PC-9 (cell line): ENCODE measurements around the gene STUM.

ENCODE experiments used
- CTCF ChIP-seq: fragments of 200-600 bp; sonication (generic); conservative IDR thresholded peaks from 2 replicates; pipeline ENCODE4 v1.6.1; 2017; ENCODE audit warnings: mixed run types, antibody characterized with exemption, mild to moderate bottlenecking, moderate library complexity
- EZH2 ChIP-seq: fragments of 200-600 bp; sonication (generic); IDR thresholded peaks from 2 replicates; pipeline ENCODE4 v1.8.0; 2017; ENCODE audit warnings: antibody characterized with exemption, low read depth

DNA sequence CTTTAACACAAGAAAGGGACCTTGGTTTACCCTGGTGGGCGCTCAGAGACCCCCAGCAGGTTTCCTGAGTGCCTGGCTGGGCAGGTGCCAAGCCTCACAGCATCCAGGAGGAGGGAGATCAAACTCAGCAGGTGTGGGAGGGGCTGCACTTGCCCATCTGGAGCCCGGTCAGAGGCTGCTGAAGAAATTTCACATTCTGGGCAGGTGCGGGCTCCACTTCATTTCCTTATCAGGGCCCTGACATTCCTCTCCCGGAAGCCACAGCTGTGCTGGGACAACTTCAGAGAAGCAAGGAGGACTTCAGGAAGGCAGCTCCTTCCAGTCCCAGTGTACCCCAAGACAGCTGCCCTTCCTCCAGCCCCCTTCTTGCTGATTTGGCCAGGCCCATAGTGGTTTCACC is 107.6 kb downstream of the STUM start:
- TF ChIP-seq EZH2 (no peak), CTCF (no peak)
